Measurements from ENCODE around the gene EEF2K.

- TF ChIP-seq CTCF (IDR thresholded peaks at IDR 0.05) = no peak
- TF ChIP-seq POLR2A (IDR thresholded peaks at IDR 0.05) = no peak
- no peak for TF ChIP-seq POLR2AphosphoS5 (IDR thresholded peaks at IDR 0.05)
- no peak for TF ChIP-seq EP300 (IDR thresholded peaks at IDR 0.05; ENCODE audit: low read depth)
Measured at GRCh38 chr16:22260490-22260889, 54.4 kb downstream of the EEF2K start.
